RWPE1 (cell line): ENCODE measurements around the gene HSD17B14.
"Not testable (repeated sequence)": the region's sequence is repeated elsewhere in the genome, so short reads cannot be mapped to it uniquely, and the experiment has no call there.

Experiments used
- CTCF ChIA-PET: fragments of 350-600 bp; sonication (Branson Sonifier 250); formaldehyde crosslinking; extraction: SDS; loops from one replicate; lab custom pipeline; 2021; lab: Yijun Ruan, JAX
- POLR2A ChIA-PET: fragments of 400-600 bp; formaldehyde crosslinking; extraction: SDS; loops from one replicate; lab custom pipeline; 2020; ENCODE audit warnings: antibody characterized with exemption; ENCODE audit not compliant: low non-redundant PET; lab: Yijun Ruan, JAX
- DNase-seq: peaks from one replicate; pipeline ENCODE4 v3.0.0; 2012; ENCODE audit warnings: low spot score
- H3K27ac ChIP-seq: fragments of 450-650 bp; 2 replicates; pipeline ENCODE4 v1.5.1; 2017
- TF ChIP-seq, protein P1 (sequence below): fragments of 450-650 bp; conservative IDR thresholded peaks from 2 replicates; pipeline ENCODE4 v1.5.1; 2017; ENCODE audit warnings: low read depth, mild to moderate bottlenecking

HSD17B14 gene

DNA sequence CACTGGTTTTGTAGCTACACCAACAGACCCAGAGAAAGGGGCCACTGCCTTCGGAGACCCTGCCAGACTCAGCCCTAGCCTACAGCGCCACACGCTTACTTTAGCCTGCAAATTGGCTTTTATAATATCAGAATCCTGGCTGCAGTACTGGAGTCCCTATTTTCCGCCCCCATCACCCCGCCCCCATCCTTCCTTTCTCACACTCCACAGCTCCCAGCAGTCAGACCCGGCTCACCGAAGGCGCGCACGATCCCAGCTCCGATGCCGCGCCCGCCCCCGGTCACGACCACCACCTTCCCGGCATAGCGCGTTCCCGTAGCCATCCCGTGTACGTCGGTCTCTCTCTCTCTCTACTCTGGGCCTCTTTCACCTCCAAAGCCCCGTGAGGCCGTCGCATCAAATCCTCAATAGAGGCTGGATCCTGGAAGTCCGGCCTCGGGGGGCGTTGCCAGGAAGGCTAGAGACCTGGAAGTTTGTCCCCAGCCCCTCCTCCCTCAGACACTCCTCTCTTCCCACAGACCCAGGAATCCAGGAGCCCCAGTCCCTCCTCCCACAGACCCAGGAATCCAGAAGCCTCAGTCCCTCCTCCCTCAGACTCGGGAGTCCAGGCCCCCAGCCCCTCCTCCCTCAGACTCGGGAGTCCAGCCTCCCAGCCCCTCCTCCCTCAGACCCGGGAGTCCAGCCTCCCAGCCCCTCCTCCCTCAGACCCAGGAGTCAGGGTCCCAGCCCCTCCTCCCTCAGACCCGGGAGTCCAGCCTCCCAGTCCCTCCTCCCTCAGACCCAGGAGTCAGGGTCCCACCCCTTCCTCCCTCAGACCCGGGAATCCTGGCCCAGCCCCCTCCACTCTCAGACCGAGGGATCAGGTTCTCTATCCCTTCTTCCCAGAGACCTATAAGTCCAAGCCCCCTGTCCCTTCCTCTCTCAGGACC, at the start of gene HSD17B14:
TSS of gene HSD17B14 (minus strand) at position 403 of the 929 bp plus-strand sequence. CDS start at position 323, 80 bp downstream.
- CTCF ChIA-PET: interaction anchor here (0.6 to 1.6 kb wide), 14 partner anchors 8 to 881 kb away, joined by 3 to 16 read pairs (median 4); no protein-coding TSS in a partner anchor
- POLR2A ChIA-PET: no interaction called here
- TF ChIP-seq, protein P1, sequence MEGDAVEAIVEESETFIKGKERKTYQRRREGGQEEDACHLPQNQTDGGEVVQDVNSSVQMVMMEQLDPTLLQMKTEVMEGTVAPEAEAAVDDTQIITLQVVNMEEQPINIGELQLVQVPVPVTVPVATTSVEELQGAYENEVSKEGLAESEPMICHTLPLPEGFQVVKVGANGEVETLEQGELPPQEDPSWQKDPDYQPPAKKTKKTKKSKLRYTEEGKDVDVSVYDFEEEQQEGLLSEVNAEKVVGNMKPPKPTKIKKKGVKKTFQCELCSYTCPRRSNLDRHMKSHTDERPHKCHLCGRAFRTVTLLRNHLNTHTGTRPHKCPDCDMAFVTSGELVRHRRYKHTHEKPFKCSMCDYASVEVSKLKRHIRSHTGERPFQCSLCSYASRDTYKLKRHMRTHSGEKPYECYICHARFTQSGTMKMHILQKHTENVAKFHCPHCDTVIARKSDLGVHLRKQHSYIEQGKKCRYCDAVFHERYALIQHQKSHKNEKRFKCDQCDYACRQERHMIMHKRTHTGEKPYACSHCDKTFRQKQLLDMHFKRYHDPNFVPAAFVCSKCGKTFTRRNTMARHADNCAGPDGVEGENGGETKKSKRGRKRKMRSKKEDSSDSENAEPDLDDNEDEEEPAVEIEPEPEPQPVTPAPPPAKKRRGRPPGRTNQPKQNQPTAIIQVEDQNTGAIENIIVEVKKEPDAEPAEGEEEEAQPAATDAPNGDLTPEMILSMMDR: peak; percentile 54; the same call in 1 of the 2 replicates
- no peak for DNase-seq
- H3K27ac ChIP-seq: peak within 1 kb of the TSS; percentile 66

DNA sequence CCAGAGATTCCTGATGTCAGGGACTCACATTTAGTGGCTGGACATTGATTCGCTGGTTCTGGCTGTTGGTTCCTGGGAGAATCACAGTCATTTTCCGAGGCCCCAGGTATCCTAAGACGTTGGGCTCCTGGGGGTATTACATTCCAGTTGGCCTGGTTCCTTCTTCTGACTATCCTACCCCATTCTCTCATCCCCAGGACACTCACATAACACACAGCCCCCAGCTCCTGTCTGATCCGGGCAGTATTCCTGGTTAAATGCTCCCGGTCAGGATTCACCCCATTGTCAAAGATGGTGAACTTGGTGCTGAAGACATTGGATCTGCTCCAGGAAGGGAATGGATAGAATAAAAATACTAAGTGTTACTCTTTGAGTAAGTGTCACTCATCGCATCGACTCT, 47.4 kb upstream of the HSD17B14 start:
- TF ChIP-seq, protein P1: no peak
- H3K27ac ChIP-seq: no peak overlapping the region
- no peak for DNase-seq
- CTCF ChIA-PET: no interaction called here
- POLR2A ChIA-PET: no interaction called here

DNA sequence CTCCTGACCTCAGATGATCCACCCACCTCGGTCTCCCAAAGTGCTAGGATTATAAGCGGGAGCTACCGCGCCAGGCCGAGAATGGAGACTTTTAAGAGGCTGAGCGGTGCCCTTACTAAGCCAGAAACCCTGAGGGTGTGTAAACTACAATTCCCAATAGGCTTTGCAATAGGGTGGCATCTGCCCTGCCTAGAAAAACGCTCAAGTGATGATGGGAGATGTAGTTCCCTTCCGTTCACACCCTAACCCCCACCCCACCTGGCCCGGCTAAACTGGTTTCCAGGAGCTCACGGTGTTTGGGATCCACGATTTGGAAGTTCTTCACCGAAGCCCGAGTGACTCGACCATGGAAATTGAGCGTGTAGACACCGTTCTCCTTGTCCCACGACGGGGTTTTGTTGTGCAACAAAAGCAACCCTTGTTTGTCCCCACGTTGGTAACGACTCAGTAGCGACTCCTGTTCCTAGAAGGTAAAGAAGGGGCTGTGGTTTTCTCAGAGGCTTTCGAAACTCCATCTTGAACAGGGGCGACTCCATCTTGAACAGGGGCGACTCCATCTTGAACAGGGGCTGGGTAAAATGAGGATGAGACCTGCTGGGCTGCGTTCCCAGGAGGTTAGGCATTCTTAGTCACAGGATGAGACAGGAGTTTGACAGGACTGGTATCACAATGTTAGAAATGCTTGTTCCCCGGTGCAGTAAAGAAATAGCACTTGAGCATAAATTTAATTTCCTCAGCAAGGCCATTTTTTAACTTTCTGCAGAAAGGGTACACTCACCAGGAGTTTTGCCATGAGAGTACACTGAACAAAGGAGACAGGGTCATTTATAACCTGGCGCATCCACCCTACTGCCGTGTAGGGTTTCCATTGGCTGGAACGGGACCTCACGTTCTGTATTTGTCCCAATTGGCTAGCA, 45.7 kb upstream of the HSD17B14 start:
- no peak for DNase-seq
- H3K27ac ChIP-seq: no peak overlapping the region
- ChIA-PET POLR2A (interaction anchor here (0.7 kb wide), 1 partner anchor 105 kb away, joined by 6 read pairs; no protein-coding TSS in a partner anchor), CTCF (no interaction called here)
- TF ChIP-seq, protein P1: no peak

DNA sequence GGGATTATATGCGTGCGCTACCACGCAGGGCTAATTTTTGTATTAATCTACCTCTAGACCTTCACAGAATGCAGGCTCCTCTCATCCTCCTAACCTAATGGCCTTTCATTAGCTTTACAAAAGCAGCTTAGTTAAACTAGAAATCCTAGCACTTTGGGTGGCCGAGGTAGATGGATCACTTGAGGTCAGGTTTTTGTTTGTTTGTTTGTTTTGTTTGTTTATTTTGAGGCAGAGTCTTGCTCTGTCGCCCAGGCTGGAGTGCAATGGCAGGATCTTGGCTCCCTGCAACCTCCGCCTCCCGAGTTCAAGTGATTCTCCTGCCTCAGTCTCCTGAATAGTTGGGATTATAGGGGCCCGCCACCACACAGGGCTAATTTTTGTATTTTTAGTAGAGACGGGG, 43.4 kb upstream of the HSD17B14 start:
- H3K27ac ChIP-seq: peak overlapping the region; percentile 6; the same call in 1 of the 2 replicates
- CTCF ChIA-PET: interaction anchor here (0.7 kb wide), 1 partner anchor 208 kb away, joined by 3 read pairs; no protein-coding TSS in a partner anchor
- DNase-seq, POLR2A ChIA-PET: not testable (repeated sequence)

DNA sequence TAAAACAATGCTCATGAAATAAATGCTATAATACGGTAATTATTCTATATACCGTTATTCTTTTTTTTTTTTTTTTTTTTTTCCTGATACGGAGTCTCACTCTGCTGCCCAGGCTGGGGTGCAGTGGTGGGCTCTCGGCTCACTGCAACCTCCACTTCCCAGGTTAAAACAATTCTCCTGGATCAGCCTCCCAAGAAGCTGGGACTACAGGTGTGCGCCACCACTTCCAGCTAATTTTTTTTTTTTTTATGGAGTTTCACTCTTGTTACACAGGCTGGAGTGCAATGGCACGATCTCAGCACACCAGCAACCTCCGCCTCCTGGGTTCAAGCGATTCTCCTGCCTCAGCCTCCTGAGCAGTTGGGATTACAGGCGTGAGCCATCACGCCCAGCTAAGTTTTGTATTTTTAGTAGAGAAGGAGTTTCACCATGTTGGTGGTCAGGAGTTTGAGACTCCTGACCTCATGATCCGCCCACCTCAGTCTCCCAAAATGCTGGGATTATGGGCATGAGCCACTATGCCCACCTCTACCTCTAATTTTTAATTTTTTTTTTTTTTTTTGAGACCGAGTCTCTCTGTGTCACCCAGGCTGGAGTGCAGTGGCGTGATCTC, 42.8 kb upstream of the HSD17B14 start:
- TF ChIP-seq, protein P1: no peak
- DNase-seq: no peak
- H3K27ac ChIP-seq: peak overlapping the region; percentile 6; the same call in 1 of the 2 replicates
- ChIA-PET POLR2A (interaction anchor here (0.6 to 0.7 kb wide), 2 partner anchors 11 to 85 kb away, joined by 3 to 4 read pairs; partner anchors contain the start of gene PLEKHA4), CTCF (interaction anchor here (0.7 kb wide), 1 partner anchor 208 kb away, joined by 3 read pairs; no protein-coding TSS in a partner anchor)

DNA sequence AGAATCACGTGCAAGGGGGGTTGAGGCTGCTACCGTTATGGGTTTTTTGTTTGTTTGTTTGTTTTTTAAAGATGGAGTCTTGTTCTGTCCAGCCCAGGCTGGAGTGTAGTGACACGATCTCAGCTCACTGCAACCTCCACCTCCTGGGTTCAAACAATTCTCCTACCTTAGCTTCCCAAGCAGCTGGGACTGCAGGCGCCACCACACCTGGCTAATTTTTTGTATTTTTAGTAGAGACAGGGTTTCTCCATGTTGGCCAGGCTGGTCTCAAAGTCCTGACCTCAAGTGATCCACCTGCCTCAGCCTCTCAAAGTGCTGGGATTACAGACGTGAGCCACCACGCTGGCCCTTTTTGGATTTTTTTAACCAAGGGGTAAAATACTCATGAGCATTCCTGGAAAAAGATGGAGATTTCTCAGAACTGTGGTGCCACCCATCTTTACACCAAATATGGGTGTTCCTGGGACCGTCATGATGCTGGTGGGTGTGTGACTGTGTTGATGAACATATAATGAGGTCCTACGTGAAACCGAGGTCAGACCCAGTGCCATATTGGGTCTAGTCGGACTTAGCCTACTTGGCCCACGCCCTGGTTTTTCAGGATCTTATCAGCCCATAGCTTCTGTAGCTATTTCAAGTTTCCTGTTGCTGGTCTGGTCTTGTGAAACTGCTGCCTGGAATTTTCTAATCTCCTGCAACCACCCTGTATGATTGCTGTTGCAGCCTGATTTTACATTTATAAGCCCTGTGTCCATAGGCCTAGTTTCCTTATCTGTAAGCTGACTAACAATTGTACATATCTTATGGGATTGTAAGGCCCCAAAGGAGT, 42.1 kb upstream of the HSD17B14 start:
- no peak for DNase-seq
- peak overlapping the region; percentile 98 for H3K27ac ChIP-seq
- ChIA-PET POLR2A (interaction anchor here (0.6 to 0.7 kb wide), 2 partner anchors 10 to 86 kb away, joined by 3 to 4 read pairs; partner anchors contain the start of gene PLEKHA4), CTCF (interaction anchor here (0.6 to 0.7 kb wide), 3 partner anchors 68 to 219 kb away, joined by 3 read pairs; no protein-coding TSS in a partner anchor)
- TF ChIP-seq, protein P1: no peak
